Endodermal cell (in vitro differentiated cells): ENCODE measurements around the gene UNC5CL. TPM values are rescaled to one million over a fixed set of nuclear protein-coding genes. Genes with fewer than 3 reads are reported as not detected.

ENCODE experiments used
- DNase-seq: peaks from one replicate; pipeline ENCODE4 v3.0.0-alpha.2; 2017
- H3K27ac ChIP-seq: 2 replicates; pipeline ENCODE4 v1.5.1; 2013; ENCODE audit warnings: mild to moderate bottlenecking, low read depth, low read length, moderate library complexity
- H3K27me3 ChIP-seq: 2 replicates; pipeline ENCODE4 v1.6.1; 2013; ENCODE audit warnings: mild to moderate bottlenecking, low read length, moderate library complexity; ENCODE audit not compliant: insufficient read depth, control insufficient read depth, poor library complexity, severe bottlenecking
- H3K36me3 ChIP-seq: 2 replicates; pipeline ENCODE4 v1.7.0; 2013; ENCODE audit warnings: mild to moderate bottlenecking, low read length, moderate library complexity; ENCODE audit not compliant: control insufficient read depth, insufficient read depth
- H3K4me1 ChIP-seq: one replicate; pipeline ENCODE4 v1.7.0; 2013; ENCODE audit warnings: low read length; ENCODE audit not compliant: control insufficient read depth, insufficient read depth
- H3K4me3 ChIP-seq: 2 replicates; pipeline ENCODE4 v1.5.1; 2013; ENCODE audit warnings: mild to moderate bottlenecking, low read length, moderate library complexity
- H3K9ac ChIP-seq: 2 replicates; pipeline ENCODE4 v1.6.1; 2013; ENCODE audit warnings: mild to moderate bottlenecking, low read length, moderate library complexity; ENCODE audit not compliant: poor library complexity, severe bottlenecking; ENCODE audit errors: extremely low read depth
- H3K9me3 ChIP-seq: 2 replicates; pipeline ENCODE4 v1.6.1; 2013; ENCODE audit warnings: mild to moderate bottlenecking, low read length, moderate library complexity; ENCODE audit not compliant: control insufficient read depth
- H3K27ac Mint-ChIP-seq: 2 replicates; pipeline ENCODE4 v1.8.0; 2020; ENCODE audit warnings: mixed read lengths
- H3K27me3 Mint-ChIP-seq: 2 replicates; pipeline ENCODE4 v1.8.0; 2021; ENCODE audit warnings: mild to moderate bottlenecking, mixed read lengths; ENCODE audit not compliant: insufficient read depth
- H3K36me3 Mint-ChIP-seq: 2 replicates; pipeline ENCODE4 v1.8.0; 2020; ENCODE audit warnings: low read depth, mixed read lengths
- H3K4me1 Mint-ChIP-seq: 2 replicates; pipeline ENCODE4 v1.8.0; 2020; ENCODE audit warnings: mixed read lengths
- H3K4me3 Mint-ChIP-seq: 2 replicates; pipeline ENCODE4 v1.8.0; 2020; ENCODE audit warnings: mild to moderate bottlenecking, moderate library complexity, mixed read lengths
- H3K9me3 Mint-ChIP-seq: 2 replicates; pipeline ENCODE4 v1.8.0; 2020; ENCODE audit warnings: mild to moderate bottlenecking, mixed read lengths
- WGBS, 2 experiments: methylation state at CpG; one replicate each; pipeline versions ENCODE4 v1.1.5 to v1.1.7; 2013; ENCODE audit warnings: missing lambda C conversion rate in 2 of 2, mixed read lengths in 1 of 2; ENCODE audit not compliant: insufficient coverage in 1 of 2, insufficient read length in 1 of 2; 5-methylcytosine and 5-hydroxymethylcytosine counted together
- total RNA-seq, 2 donors: library from RNA; stranded (reverse); fragmentation: NEBNext Ultra II Directional in 1 of 2; extraction: Animal tissue kit (Norgen Biotek cat#: 25700) in 1 of 2; gene quantifications; 2 replicates in 1 of 2; 3 replicates in 1 of 2; pipeline ENCODE4 v1.2.1, GENCODE V29; 2021
- TF ChIP-seq, protein P1 (sequence below): fragments of 200-600 bp; sonication (generic); conservative IDR thresholded peaks from 2 replicates; pipeline ENCODE4 v1.5.0; 2021; ENCODE audit warnings: antibody characterized with exemption, mild to moderate bottlenecking

Gene UNC5CL
- total RNA-seq, 2 donors from 2014 or later, result 3.8 to 4.7 TPM

DNA sequence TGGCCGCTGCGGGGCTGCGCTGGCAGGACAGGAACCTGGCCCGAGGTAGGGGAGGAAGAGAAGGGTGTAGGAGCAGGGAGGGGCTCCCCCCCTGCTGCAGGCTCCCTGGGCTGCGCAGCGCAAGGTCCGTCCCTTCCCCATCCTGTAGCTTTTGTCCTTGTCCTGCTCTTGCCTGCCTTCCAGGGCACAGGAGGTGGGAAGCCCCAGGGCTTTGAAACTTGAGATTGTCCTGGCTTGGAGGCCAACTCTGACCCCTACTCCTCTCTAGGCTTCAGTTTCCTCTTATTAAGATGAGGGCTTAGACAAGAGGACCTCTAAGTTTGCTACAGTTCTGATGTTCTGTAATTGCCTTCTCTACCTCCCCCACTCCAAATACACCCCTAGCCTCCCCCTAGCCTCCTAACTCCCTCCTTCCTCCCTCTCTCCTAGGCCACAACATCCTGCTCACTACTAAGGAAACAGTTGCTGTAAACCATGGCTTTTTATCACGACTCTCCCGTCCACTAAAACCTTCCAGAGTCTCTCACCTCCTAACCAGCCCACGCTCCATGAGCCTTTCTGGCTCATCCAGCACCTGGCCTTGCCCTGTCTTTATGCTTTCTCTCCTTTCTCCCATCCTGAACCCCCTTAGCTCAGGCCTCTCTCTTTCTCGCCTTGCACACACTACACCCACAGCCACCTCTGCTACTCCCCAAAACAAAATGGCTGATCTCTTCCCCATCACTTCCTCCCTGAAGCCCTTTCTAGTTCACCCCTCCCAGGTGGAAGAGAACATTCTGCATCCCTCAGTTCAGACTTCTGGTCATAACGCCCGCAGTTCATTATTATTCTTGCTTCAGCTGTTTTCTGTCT is 10.2 kb downstream of the UNC5CL start:
- TF ChIP-seq, protein P1, sequence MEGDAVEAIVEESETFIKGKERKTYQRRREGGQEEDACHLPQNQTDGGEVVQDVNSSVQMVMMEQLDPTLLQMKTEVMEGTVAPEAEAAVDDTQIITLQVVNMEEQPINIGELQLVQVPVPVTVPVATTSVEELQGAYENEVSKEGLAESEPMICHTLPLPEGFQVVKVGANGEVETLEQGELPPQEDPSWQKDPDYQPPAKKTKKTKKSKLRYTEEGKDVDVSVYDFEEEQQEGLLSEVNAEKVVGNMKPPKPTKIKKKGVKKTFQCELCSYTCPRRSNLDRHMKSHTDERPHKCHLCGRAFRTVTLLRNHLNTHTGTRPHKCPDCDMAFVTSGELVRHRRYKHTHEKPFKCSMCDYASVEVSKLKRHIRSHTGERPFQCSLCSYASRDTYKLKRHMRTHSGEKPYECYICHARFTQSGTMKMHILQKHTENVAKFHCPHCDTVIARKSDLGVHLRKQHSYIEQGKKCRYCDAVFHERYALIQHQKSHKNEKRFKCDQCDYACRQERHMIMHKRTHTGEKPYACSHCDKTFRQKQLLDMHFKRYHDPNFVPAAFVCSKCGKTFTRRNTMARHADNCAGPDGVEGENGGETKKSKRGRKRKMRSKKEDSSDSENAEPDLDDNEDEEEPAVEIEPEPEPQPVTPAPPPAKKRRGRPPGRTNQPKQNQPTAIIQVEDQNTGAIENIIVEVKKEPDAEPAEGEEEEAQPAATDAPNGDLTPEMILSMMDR, result no peak
- no peaks in the 10 kb centered on the region for H3K27me3 ChIP-seq
- peaks cover 3% of the 10 kb centered on the region for H3K27me3 Mint-ChIP-seq
- H3K27ac ChIP-seq, result no peak overlapping the region
- peaks cover 4% of the 10 kb centered on the region for H3K4me1 ChIP-seq
- no peaks in the 10 kb centered on the region for H3K9me3 ChIP-seq
- no peaks in the 10 kb centered on the region for H3K9me3 Mint-ChIP-seq
- H3K36me3 ChIP-seq, result no peaks in the 10 kb centered on the region
- no peak overlapping the region for H3K9ac ChIP-seq
- H3K36me3 Mint-ChIP-seq, result peaks cover 4% of the 10 kb centered on the region
- DNase-seq, result no peak
- H3K4me3 ChIP-seq, result peak overlapping the region; percentile 74
- H3K4me1 Mint-ChIP-seq, result peaks cover 21% of the 10 kb centered on the region
- WGBS, 2 experiments, result 57 to 58% methylated on average over 10 to 13 of the region's 13 CpGs
- peak overlapping the region; percentile 48 for H3K27ac Mint-ChIP-seq
- H3K4me3 Mint-ChIP-seq, result peak overlapping the region; percentile 72

DNA sequence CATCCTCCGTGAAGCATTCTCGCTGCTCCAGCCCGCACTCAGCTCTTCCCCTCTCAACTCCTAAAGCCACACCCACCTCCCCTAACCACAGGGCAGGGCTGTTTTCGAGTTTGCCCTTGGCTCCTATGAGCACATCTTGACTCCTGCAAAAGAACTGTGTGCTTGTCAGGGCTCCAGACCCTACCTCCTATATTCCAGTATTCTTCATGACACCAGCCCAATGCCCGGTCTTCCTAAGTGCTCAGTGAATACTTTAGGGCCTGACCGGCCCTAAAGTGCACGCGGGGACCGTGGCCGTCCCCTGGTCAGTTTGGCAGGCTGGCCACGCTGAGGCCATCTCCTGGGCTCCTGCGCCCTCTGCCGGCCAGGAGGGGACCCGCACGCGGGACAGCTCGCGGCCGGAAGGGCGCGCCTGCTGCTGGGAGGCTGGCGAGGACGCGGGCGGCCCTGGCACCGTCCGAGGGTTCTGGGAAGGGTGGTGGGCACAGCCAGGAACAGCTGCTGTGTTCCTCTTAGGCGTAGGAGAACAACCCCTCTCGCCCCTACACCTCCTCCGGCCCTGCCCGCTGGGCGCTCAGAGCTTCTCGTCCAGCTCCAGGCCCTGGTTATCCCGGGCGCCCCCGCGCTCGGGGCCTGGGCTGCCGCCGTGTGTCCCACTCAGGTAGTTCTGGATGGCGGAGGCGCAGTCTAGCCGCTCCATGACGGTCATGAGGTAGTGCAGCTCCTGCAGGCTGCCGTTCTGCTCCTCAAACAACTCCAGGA is 11.0 kb downstream of the UNC5CL start:
- peak overlapping the region; percentile 72 for H3K4me3 Mint-ChIP-seq
- TF ChIP-seq, protein P1, result peak; percentile 100
- H3K27me3 Mint-ChIP-seq, result peaks cover 3% of the 10 kb centered on the region
- H3K4me1 ChIP-seq, result peaks cover 4% of the 10 kb centered on the region
- H3K27ac Mint-ChIP-seq, result peak overlapping the region; percentile 87
- H3K9me3 Mint-ChIP-seq, result no peaks in the 10 kb centered on the region
- no peak overlapping the region for H3K9ac ChIP-seq
- no peaks in the 10 kb centered on the region for H3K9me3 ChIP-seq
- 7 to 11% methylated on average over 14 to 45 of the region's 45 CpGs for WGBS, 2 experiments
- no peak overlapping the region for H3K27ac ChIP-seq
- H3K4me3 ChIP-seq, result peak overlapping the region; percentile 74
- no peaks in the 10 kb centered on the region for H3K36me3 ChIP-seq
- no peaks in the 10 kb centered on the region for H3K27me3 ChIP-seq
- H3K4me1 Mint-ChIP-seq, result peaks cover 21% of the 10 kb centered on the region
- peaks cover 4% of the 10 kb centered on the region for H3K36me3 Mint-ChIP-seq
- DNase-seq, result peak; percentile 95

DNA sequence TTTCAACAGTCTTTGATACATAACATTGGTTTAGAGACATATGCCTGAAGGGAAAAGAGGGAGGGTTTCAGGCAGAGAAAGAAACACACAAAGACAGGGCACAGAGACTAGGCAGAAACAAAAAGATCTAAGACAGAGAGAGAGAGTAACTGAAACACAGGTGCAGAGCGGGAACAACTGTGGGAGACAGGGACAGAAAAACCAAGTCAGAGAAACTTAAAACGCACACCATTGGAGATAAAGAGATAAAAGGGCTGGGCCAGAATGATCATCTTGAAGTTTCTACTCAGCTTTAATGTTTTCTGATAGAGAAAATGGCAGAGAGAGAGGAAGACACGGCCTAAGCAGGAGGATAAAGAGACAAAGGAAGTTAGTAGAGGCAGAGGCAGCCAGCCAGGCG is 11.8 kb downstream of the UNC5CL start:
- WGBS, 2 experiments, result 42 to 66% methylated on average over 3 to 4 of the region's 4 CpGs
- peaks cover 21% of the 10 kb centered on the region for H3K4me1 Mint-ChIP-seq
- no peaks in the 10 kb centered on the region for H3K9me3 ChIP-seq
- no peak overlapping the region for H3K27ac ChIP-seq
- H3K4me1 ChIP-seq, result peaks cover 4% of the 10 kb centered on the region
- H3K36me3 Mint-ChIP-seq, result peaks cover 4% of the 10 kb centered on the region
- TF ChIP-seq, protein P1, result no peak
- H3K9ac ChIP-seq, result no peak overlapping the region
- H3K36me3 ChIP-seq, result no peaks in the 10 kb centered on the region
- H3K27me3 Mint-ChIP-seq, result peaks cover 3% of the 10 kb centered on the region
- H3K4me3 Mint-ChIP-seq, result peak overlapping the region; percentile 72
- H3K9me3 Mint-ChIP-seq, result no peaks in the 10 kb centered on the region
- DNase-seq, result no peak
- peak overlapping the region; percentile 87 for H3K27ac Mint-ChIP-seq
- no peaks in the 10 kb centered on the region for H3K27me3 ChIP-seq
- peak overlapping the region; percentile 74 for H3K4me3 ChIP-seq
